K562 (cell line): Measurements from ENCODE around the gene NAXE. TPM values are rescaled to one million over a fixed set of nuclear protein-coding genes. Genes with fewer than 3 reads are reported as not detected.

Experiments
- AFF1 ChIP-seq, 2 experiments: fragments of 450-650 bp; IDR thresholded peaks; 2 replicates each; pipeline ENCODE4 v1.6.1; 2018; ENCODE audit warnings: mild to moderate bottlenecking in 2 of 2, low read depth in 1 of 2; ENCODE audit not compliant: partially characterized antibody in 2 of 2
- ARID3B ChIP-seq: fragments of 250-450 bp; sonication (Bioruptor Pico); IDR thresholded peaks from 2 replicates; pipeline ENCODE4 v1.4.0; 2020; ENCODE audit warnings: borderline replicate concordance
- BHLHE40 ChIP-seq: IDR thresholded peaks from 2 replicates; pipeline ENCODE4 v1.6.1; 2011; ENCODE audit warnings: low read length, improper control_type of control experiment
- CBX8 ChIP-seq: fragments of 200-600 bp; sonication (generic); IDR thresholded peaks from 2 replicates; pipeline ENCODE4 v1.6.1; 2012; ENCODE audit warnings: borderline replicate concordance, mixed run types, low read depth, mild to moderate bottlenecking, moderate library complexity, mixed read lengths, low read length, control low read depth, inconsistent platforms; ENCODE audit not compliant: poor library complexity, severe bottlenecking; ENCODE audit errors: extremely low read depth
- ETV1 ChIP-seq: fragments of 450-650 bp; conservative IDR thresholded peaks from 2 replicates; pipeline ENCODE4 v1.6.1; 2016; ENCODE audit warnings: missing genetic modification characterization, control low read depth, low read depth, missing compliant biosample characterization
- HCFC1 ChIP-seq: IDR thresholded peaks from 2 replicates; pipeline ENCODE4 v1.6.1; 2012; ENCODE audit warnings: low read depth, low read length, improper control_type of control experiment
- HDAC1 ChIP-seq, 2 experiments: fragments of 450-650 bp; IDR thresholded peaks; 2 replicates each; pipeline ENCODE4 v1.6.1; 2016 to 2017; ENCODE audit warnings: inconsistent platforms in 1 of 2, mild to moderate bottlenecking in 1 of 2, moderate library complexity in 1 of 2
- MTA2 ChIP-seq: fragments of 450-650 bp; IDR thresholded peaks from 2 replicates; pipeline ENCODE4 v1.6.1; 2016; ENCODE audit warnings: low read depth
- NR4A1 ChIP-seq, 2 experiments: fragments of 250-450 bp in 1 of 2; fragments of 450-650 bp in 1 of 2; sonication (Bioruptor Pico) in 1 of 2; IDR thresholded peaks; 2 replicates each; pipeline versions ENCODE4 v1.4.0 to v1.6.1; 2016 to 2020; ENCODE audit warnings: mild to moderate bottlenecking in 2 of 2, missing compliant biosample characterization in 1 of 2, missing genetic modification characterization in 1 of 2, moderate library complexity in 1 of 2
- SMARCA5 ChIP-seq: fragments of 450-650 bp; IDR thresholded peaks from 2 replicates; pipeline ENCODE4 v1.6.1; 2016
- SMARCC2 ChIP-seq: fragments of 450-650 bp; IDR thresholded peaks from 2 replicates; pipeline ENCODE4 v1.6.1; 2017; ENCODE audit warnings: antibody characterized with exemption, moderate library complexity, mild to moderate bottlenecking, low read depth
- SP1 ChIP-seq: sonication (generic); formaldehyde crosslinking; IDR thresholded peaks from 2 replicates; pipeline ENCODE4 v1.8.1; 2022; ENCODE audit warnings: mild to moderate bottlenecking, missing genetic modification reagents
- ZBTB1 ChIP-seq: sonication (generic); formaldehyde crosslinking; IDR thresholded peaks from 2 replicates; pipeline ENCODE4 v1.8.1; 2023; ENCODE audit warnings: missing genetic modification reagents, low read depth, mild to moderate bottlenecking, borderline replicate concordance
- ZKSCAN1 ChIP-seq: fragments of 150-350 bp; IDR thresholded peaks from 2 replicates; pipeline ENCODE4 v1.6.1; 2016; ENCODE audit warnings: low read depth, low read length
- ZNF584 ChIP-seq: fragments of 200-800 bp; sonication (Bioruptor generic); IDR thresholded peaks from 2 replicates; pipeline ENCODE4 v1.6.1; 2016; ENCODE audit warnings: low read depth, mild to moderate bottlenecking, missing genetic modification characterization, missing compliant biosample characterization
- ZNF695 ChIP-seq: fragments of 450-650 bp; formaldehyde crosslinking; IDR thresholded peaks from 2 replicates; pipeline ENCODE4 v1.4.0; 2020; ENCODE audit warnings: mild to moderate bottlenecking, moderate library complexity
- polyA plus RNA-seq, 8 experiments: library from polyadenylated mRNA; depleted of rRNA in 4 of 8; stranded (reverse) in 5 of 8; unstranded in 3 of 8; fragments of >200 nt; fragmentation: Nextera tagmentation in 2 of 8; fragmentation: Illumina TruSeq in 1 of 8; extraction: Ambion mirVana in 2 of 8; extraction: Trizol in 1 of 8; gene quantifications; 2 replicates each; pipeline versions ENCODE4 v1.2.1 to v1.2.3, GENCODE V29; 2011 to 2014; ENCODE audit warnings: inconsistent platforms in 1 of 8, missing spikeins in 1 of 8
- total RNA-seq, 7 experiments: library from RNA; depleted of rRNA in 6 of 7; stranded (reverse); fragments of >200 nt in 6 of 7; fragmentation: Illumina TruSeq in 2 of 7; extraction: Trizol in 2 of 7; gene quantifications; 2 replicates each; pipeline versions ENCODE4 v1.2.1 to v1.2.3, GENCODE V29; 2011 to 2021; ENCODE audit warnings: low replicate concordance in 1 of 7
- TF ChIP-seq, protein P1 (sequence below): fragments of 450-650 bp; formaldehyde crosslinking; IDR thresholded peaks from 2 replicates; pipeline ENCODE4 v1.4.0; 2020; ENCODE audit warnings: mild to moderate bottlenecking, moderate library complexity
- TF ChIP-seq, protein P2 (sequence below): fragments of 200-800 bp; sonication (Bioruptor generic); IDR thresholded peaks from 2 replicates; pipeline ENCODE4 v1.6.1; 2017; ENCODE audit warnings: missing genetic modification characterization, missing compliant biosample characterization

NAXE gene
- total and polyA plus RNA-seq, 9 of the 15 experiments (the other 6 are each of a cell fraction or from before 2014, with no cell fraction given): 27.3 to 137 (median 90.0) TPM

DNA sequence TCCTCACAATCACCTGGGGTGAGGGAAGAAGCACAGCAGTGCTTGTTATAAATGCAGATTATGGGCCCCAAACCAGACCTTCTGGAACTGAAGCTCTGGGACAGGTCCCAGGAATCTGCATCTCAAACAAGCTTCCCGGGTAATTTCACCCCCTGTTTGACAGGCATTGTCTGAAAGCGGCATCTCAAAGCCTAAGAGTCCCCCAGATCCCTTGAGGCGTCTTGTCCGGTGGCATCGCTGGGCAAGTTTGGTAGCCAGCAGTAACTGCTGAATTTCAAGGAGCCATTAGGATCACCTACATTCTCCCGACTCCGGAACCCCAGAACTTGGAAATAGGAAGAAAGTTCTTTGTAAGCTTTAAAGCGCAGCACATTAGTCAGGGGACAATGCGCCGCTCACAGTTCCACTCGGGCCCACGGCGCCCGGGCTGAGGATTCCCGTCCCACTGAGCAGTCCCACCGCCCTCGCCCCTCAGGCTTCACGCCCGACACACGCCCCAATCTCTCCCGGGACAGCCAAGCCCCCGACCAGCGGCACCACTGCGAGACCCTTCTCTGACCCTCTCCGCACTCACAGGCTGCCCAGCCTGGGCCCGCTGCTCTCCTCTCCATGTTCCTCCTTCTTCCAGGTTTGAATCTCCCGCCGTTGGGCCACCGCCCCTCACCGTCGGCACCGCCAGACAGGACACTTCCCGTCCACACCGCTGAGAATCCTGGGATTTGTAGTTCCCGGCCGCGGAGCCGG, 19.5 kb upstream of the NAXE start, which contains the start of gene IQGAP3 (continued):
- TF ChIP-seq ZKSCAN1 (no peak), AFF1 (IDR thresholded peaks at IDR 0.05; ENCODE audit: low read depth in 1 of 2, partially characterized antibody in 2 of 2) (peak in 1 of 2 experiments; percentile 84), HDAC1 (IDR thresholded peaks at IDR 0.05) (peak; percentile 57 to 100; a peak in 3 of 4 replicates), SMARCA5 (no peak), NR4A1 (CRISPR knock-in tag; IDR thresholded peaks at IDR 0.05) (no peak), NR4A1 (tag; IDR thresholded peaks at IDR 0.05) (no peak), CBX8 (no peak), ZBTB1 (CRISPR knock-in tag) (no peak; the same call in 1 of the 2 replicates), HCFC1 (peak; percentile 94), ZNF695 (CRISPR knock-in tag) (no peak), BHLHE40 (no peak), ARID3B (CRISPR knock-in tag) (no peak), MTA2 (no peak), SMARCC2 (no peak), SP1 (CRISPR knock-in tag) (peak; percentile 75), ZNF584 (CRISPR knock-in tag) (no peak), ETV1 (no peak)
- TF ChIP-seq, protein P1, sequence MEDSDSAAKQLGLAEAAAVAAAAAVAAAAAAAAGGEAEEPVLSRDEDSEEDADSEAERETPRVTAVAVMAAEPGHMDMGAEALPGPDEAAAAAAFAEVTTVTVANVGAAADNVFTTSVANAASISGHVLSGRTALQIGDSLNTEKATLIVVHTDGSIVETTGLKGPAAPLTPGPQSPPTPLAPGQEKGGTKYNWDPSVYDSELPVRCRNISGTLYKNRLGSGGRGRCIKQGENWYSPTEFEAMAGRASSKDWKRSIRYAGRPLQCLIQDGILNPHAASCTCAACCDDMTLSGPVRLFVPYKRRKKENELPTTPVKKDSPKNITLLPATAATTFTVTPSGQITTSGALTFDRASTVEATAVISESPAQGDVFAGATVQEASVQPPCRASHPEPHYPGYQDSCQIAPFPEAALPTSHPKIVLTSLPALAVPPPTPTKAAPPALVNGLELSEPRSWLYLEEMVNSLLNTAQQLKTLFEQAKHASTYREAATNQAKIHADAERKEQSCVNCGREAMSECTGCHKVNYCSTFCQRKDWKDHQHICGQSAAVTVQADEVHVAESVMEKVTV (CRISPR knock-in tag): no peak
- TF ChIP-seq, protein P2, sequence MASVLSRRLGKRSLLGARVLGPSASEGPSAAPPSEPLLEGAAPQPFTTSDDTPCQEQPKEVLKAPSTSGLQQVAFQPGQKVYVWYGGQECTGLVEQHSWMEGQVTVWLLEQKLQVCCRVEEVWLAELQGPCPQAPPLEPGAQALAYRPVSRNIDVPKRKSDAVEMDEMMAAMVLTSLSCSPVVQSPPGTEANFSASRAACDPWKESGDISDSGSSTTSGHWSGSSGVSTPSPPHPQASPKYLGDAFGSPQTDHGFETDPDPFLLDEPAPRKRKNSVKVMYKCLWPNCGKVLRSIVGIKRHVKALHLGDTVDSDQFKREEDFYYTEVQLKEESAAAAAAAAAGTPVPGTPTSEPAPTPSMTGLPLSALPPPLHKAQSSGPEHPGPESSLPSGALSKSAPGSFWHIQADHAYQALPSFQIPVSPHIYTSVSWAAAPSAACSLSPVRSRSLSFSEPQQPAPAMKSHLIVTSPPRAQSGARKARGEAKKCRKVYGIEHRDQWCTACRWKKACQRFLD: 0 out of 2 replicates have a peak, but pooled peaks have one; percentile 31
